Stimulated activated CD4-positive, alpha-beta T cell treated with anti-CD3 and anti-CD28 coated beads, Interleukin-4, amount 100 ng/mL, for 24 hours (primary cell): ENCODE results near the gene DBH.

Experiments used
- DNase-seq: peaks from one replicate; pipeline ENCODE4 v3.0.0-alpha.2; 2020

The DBH gene

GRCh38 chr9:133645021-133645765 is 9.0 kb downstream of the DBH start:
- DNase-seq, result no peak

- no peak for DNase-seq
Observed at GRCh38 chr9:133647148-133647547, 11.0 kb downstream of the DBH start.

DNA sequence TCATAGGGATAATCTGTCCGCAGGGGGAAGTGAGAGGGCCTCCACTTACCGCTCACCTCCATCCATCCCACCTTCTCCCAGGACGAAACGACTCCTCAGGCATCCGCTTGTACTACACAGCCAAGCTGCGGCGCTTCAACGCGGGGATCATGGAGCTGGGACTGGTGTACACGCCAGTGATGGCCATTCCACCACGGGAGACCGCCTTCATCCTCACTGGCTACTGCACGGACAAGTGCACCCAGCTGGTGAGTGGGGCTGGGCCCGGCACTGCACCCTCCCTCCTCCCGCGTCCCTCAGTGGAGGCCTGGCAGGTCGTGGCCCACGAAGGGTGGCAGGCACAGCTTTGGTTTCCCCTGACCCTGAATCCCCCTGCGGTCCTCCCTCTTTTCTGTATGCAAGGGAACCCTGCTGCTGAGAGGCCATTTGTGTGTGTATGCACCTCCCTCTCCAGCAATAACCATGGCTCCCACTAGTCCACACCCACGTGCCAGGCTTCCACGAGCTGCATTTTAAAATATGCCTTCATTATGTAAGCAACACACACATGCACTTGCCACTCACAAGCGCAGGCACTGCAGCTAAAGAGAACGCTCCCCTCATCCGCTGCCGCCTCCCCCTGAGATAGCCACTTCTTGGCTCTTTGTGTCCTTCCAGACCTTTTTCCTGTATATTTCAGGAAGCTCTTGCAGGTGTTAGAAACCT is 11.8 kb downstream of the DBH start:
- DNase-seq, result no peak

DNA sequence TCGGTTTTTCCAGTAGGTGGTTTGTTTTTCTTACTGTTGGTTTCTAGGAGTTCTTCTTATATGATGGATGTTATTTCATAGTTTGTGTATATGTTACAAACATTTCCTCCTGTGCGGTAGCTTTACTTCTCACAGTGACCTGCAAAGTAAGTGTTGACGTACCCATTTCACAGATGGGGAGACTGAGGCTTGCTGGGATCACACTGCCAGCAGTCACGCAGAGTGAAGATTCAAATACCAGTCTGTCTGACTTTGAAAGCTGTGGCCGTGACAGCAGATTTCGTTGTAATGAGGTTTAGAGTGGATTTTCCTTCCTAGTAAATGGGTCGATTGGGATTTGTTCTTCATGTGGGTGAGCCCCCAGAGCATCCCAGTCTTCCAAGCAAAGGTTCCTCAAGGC is 13.0 kb downstream of the DBH start:
- DNase-seq, result no peak

- DNase-seq, result no peak
Observed at GRCh38 chr9:133650026-133650425, 13.9 kb downstream of the DBH start.

GRCh38 chr9:133653638-133654037 is 17.5 kb downstream of the DBH start:
- no peak for DNase-seq

DNA sequence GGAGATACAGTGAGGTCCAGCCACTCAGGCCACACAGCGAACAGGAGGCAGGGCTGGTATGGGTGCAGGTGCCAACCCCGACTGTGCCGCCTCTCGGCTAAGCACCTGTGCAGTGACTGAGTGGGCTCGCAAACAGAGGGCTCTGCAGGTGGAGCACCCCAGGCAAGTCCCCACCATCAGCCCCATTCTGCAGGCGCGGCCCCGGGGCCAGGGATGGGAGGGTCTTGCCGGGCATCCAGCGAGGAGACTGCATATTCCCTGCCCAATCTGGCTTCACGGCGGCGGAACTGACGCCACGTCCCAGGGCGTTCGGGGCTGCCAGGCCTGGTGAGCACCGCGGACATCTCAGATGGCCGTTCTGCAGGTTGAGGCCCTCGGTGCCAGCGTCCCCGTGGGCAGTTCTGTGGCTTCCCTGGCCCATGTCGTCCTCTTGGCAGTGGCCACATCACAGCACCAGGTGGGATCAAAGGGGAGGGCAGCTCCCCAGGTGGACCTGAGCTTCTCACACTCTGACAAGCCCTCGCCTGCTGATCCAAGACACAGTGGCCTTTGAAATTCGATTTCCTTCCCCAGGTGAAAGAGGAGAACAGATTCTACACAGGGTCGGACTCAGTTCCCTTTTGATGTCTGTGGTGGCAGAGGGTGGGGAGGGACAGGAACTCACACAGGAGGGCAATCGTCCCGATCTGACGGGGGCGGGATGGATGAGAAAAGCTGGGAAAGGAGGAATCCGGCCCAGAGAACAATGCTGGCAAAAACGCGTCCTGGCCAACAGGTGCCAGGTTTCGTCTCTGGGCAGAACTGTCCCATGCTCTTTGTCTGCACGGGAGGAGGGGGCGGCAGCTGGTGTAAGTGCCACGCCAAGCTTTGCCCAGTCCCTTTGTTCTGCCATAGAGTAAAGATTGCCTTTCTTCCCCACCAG is 18.8 kb downstream of the DBH start:
- DNase-seq, result no peak

DNA sequence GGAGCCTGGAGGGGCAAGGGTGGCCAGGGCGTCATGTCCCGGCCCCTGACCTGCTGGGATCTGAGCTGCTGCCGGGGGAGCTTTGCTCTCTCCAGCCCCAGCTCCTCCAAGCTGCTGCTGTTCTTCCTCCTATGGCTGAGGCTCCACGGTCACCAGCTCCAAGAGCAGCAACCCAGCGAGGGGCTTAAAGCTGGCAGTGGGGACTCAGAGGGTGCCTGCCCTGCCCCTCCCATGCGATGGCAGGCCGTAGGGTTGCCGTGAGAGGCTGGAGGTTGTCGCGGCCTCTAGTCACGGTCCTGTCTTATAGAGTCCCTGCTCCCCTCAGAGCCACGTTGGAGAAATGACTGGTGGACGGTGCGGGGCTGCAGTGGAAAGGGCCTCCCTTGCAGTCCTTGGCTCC is 19.5 kb downstream of the DBH start:
- DNase-seq, result no peak

- peak; percentile 14 for DNase-seq
Observed at GRCh38 chr9:133656211-133657119, 20.3 kb downstream of the DBH start.

DNA sequence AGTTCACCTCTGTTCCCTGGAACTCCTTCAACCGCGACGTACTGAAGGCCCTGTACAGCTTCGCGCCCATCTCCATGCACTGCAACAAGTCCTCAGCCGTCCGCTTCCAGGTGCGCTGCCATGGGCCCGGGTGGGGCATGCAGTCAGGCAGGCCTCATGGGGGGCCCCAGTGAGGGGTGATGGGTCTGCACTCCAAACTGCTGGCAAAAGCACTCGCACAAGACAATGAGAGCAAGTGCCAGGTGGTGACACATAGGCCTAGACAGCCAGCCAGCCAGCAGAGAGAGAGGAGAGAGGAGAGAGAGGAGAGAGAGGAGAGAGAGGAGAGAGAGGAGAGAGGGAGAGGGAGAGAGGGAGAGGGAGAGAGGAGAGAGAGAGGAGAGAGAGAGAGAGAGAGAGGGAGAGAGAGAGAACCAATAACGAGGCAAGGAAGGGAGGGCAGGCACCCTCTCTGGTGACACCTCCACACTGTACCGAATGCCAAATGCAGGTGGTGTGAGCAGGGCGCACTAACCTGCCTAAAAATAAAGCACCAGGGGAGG is 21.0 kb downstream of the DBH start:
- DNase-seq, result no peak

DNA sequence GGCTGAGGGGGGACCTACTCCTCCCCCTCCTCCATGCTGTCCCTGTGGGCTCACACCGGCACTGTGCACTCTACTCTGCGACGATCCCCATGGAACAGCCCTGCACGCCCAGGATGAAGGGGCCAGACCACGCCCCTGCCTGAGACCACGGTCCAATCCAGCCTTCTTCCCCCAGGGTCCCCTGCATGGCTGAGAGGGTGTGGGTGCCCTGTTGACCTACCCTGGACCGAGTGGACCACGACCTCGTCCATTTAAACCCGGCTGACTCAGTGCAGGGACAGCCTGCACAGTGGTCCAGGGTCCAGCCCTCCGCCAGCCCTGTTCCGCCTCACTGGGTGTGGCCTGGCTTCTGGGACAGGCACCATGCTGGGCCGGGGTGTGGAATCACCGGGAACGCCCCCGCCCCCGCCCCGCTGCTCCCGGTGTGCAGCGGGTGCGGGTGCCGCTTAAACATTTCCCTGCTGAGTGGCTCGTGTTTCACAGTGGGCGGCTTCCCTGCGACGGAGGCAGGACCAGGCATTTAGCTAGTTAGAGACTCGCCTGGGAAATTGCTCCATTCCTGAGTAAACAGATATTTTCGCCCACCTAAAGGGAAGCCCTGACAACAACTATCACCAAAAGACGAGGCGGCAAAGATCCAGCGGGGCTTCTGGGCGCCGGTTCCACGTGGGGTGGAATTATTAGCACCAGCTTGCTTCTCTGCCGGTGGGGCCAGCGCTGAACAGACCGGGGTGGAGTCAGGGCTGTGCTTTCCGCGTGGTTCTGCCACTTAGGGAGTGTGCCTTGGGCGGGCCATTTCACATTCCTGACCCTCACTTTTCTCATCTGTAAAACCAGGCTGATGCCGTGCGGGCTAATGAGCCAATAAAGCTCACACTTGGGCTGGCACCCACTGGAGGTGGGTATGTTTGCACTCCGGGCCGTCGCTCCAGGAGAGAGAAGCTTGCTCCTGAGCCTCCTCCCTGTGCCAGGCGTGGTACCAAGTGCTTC is 22.6 kb downstream of the DBH start:
- DNase-seq, result peak; percentile 19

- DNase-seq, result no peak
Observed at GRCh38 chr9:133659516-133659915, 23.4 kb downstream of the DBH start.

- no peak for DNase-seq
Observed at GRCh38 chr9:133661846-133662540, 25.8 kb downstream of the DBH start.

GRCh38 chr9:133664173-133665050 is 28.2 kb downstream of the DBH start:
- no peak for DNase-seq

GRCh38 chr9:133665096-133665495 is 28.9 kb downstream of the DBH start:
- DNase-seq, result no peak

GRCh38 chr9:133665535-133665934 is 29.4 kb downstream of the DBH start:
- DNase-seq, result no peak

- DNase-seq, result no peak
Observed at GRCh38 chr9:133666387-133666786, 30.2 kb downstream of the DBH start.

DNA sequence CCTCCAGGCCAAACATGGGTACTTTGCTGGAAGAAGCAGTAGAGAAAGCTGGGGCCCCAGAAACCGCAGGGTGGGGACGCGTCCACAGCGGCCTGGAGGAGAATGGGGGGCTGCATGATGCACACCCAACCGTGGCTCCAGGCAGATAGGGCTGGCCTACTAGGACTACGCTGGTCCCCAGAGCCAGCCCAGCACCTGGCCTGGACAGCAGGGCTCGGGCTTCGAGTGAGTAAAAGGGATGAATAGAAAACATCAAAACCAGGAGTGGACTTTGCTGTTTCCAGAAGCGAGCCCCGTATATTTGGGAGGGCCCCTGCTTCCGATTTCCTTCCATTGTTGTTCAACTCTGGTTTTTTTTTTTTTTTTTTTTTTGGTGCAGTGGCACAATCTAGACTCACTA is 30.7 kb downstream of the DBH start:
- no peak for DNase-seq
